Body of pancreas (tissue), 4 donors: ENCODE measurements around the gene CLASP1. TPM values are rescaled to one million over a fixed set of nuclear protein-coding genes. Genes with fewer than 3 reads are reported as not detected.
"Not testable (repeated sequence)": the region's sequence is repeated elsewhere in the genome, so short reads cannot be mapped to it uniquely, and the experiment has no call there.

Source experiments
- ATAC-seq: fragments of 150-250 bp; one replicate; pipeline ENCODE4 v1.9.1; 2016
- DNase-seq, 4 donors: peaks; one replicate each; pipeline ENCODE4 v3.0.0-alpha.2; 2019
- H3K27ac ChIP-seq, 4 donors: fragments of 200-600 bp; sonication (generic); 1 replicate in 3 of 4; 2 replicates in 1 of 4; pipeline versions ENCODE4 v1.5.1 to v1.6.1; 2016 to 2019; ENCODE audit warnings: mild to moderate bottlenecking in 1 of 4, mixed read lengths in 1 of 4, moderate library complexity in 1 of 4
- H3K27me3 ChIP-seq, 2 donors: fragments of 200-600 bp; sonication (generic); one replicate each; pipeline ENCODE4 v1.6.0; 2016; ENCODE audit warnings: mild to moderate bottlenecking in 1 of 2
- H3K36me3 ChIP-seq, 2 donors: fragments of 200-600 bp; sonication (generic); replicated peaks in 1 of 2; 2 replicates each; pipeline ENCODE4 v1.5.1; 2016; ENCODE audit warnings: low read depth in 2 of 2; ENCODE audit not compliant: insufficient read depth in 1 of 2
- H3K4me1 ChIP-seq: fragments of 200-600 bp; sonication (generic); one replicate; pipeline ENCODE4 v1.6.0; 2016
- H3K4me3 ChIP-seq, 2 donors: fragments of 200-600 bp; sonication (generic); 1 replicate in 1 of 2; 2 replicates in 1 of 2; pipeline ENCODE4 v1.5.1; 2016 to 2019
- H3K9me3 ChIP-seq, 3 donors: fragments of 200-600 bp; sonication (generic); 1 replicate in 2 of 3; 2 replicates in 1 of 3; pipeline ENCODE4 v1.5.1; 2016
- CTCF ChIP-seq, 7 experiments: fragments of 450-650 bp in 4 of 7; fragments of 200-600 bp in 3 of 7; sonication (generic) in 3 of 7; IDR thresholded peaks; one replicate each; pipeline ENCODE4 v1.5.1; 2016 to 2019; ENCODE audit warnings: antibody characterized with exemption in 7 of 7
- POLR2A ChIP-seq, 3 donors: fragments of 450-650 bp; IDR thresholded peaks; one replicate each; pipeline ENCODE4 v1.6.1; 2016; ENCODE audit warnings: antibody characterized with exemption in 3 of 3, mild to moderate bottlenecking in 2 of 3
- WGBS, 2 donors: methylation state at CpG; one replicate each; pipeline ENCODE4 v1.1.5; 2017; 5-methylcytosine and 5-hydroxymethylcytosine counted together
- intact Hi-C: fragments of 100-400 bp; cut with DNase I; formaldehyde crosslinking; loops from one replicate; pipeline ENCODE4 v1.15.1; 2023
- total RNA-seq, 2 donors: library from RNA; depleted of rRNA; stranded (reverse); fragments of >200 nt; gene quantifications; one replicate each; pipeline ENCODE4 v1.1.0, GENCODE V29; 2016

The CLASP1 gene
- total RNA-seq, 2 donors from 2014 or later: 28.5 to 44.2 TPM

GRCh38 chr2:121611730-121612705 lies 37.2 kb downstream of the CLASP1 start:
- Histone ChIP-seq H3K4me1 (peaks cover 17% of the 10 kb centered on the region), H3K9me3 (no peaks in the 10 kb centered on the region), H3K27ac (no peak overlapping the region), H3K36me3 (no peaks in the 10 kb centered on the region), H3K27me3 (no peaks in the 10 kb centered on the region), H3K4me3 (no peak overlapping the region)
- WGBS, 2 donors: 77 to 92% methylated on average over 1 of the region's 1 CpG
- ATAC-seq (no peak), DNase-seq (no peak)
- no peak for TF ChIP-seq POLR2A (IDR thresholded peaks at IDR 0.05)
- no peak for TF ChIP-seq CTCF (IDR thresholded peaks at IDR 0.05)
- intact Hi-C loops: no loop called here

GRCh38 chr2:121611048-121611649 lies 38.1 kb downstream of the CLASP1 start:
- H3K27me3 ChIP-seq, H3K9me3 ChIP-seq, DNase-seq, H3K27ac ChIP-seq, intact Hi-C loops, H3K4me3 ChIP-seq, ATAC-seq, H3K4me1 ChIP-seq, H3K36me3 ChIP-seq: not testable (repeated sequence)
- 83 to 84% methylated on average over 2 of the region's 2 CpGs for WGBS, 2 donors

GRCh38 chr2:121610487-121610874 lies 38.8 kb downstream of the CLASP1 start:
- ATAC-seq, intact Hi-C loops, H3K9me3 ChIP-seq, H3K27ac ChIP-seq, H3K27me3 ChIP-seq, H3K36me3 ChIP-seq, H3K4me3 ChIP-seq, H3K4me1 ChIP-seq, DNase-seq: not testable (repeated sequence)

- no peaks in the 10 kb centered on the region for H3K9me3 ChIP-seq
- WGBS, 2 donors: 62 to 63% methylated on average over 3 of the region's 3 CpGs
- H3K36me3 ChIP-seq: no peaks in the 10 kb centered on the region
- ATAC-seq (no peak), DNase-seq (no peak)
- TF ChIP-seq POLR2A (IDR thresholded peaks at IDR 0.05) (no peak), CTCF (IDR thresholded peaks at IDR 0.05) (no peak)
- H3K4me3 ChIP-seq: no peak overlapping the region
- H3K4me1 ChIP-seq: peaks cover 18% of the 10 kb centered on the region
- H3K27me3 ChIP-seq: no peaks in the 10 kb centered on the region
- no peak overlapping the region for H3K27ac ChIP-seq
- intact Hi-C loops: no loop called here
These were observed 40.3 kb downstream of the CLASP1 start for GRCh38 chr2:121608967-121609366.

GRCh38 chr2:121608367-121608766 lies 40.9 kb downstream of the CLASP1 start:
- peaks cover 14% of the 10 kb centered on the region for H3K4me1 ChIP-seq

More at GRCh38 chr2:121608367-121608766, 40.9 kb downstream of the CLASP1 start:
- H3K27me3 ChIP-seq: no peaks in the 10 kb centered on the region
- H3K4me3 ChIP-seq: no peak overlapping the region
- no peak overlapping the region for H3K27ac ChIP-seq
- WGBS, 2 donors: 90 to 99% methylated on average over 4 of the region's 4 CpGs
- intact Hi-C loops: no loop called here
- DNase-seq (no peak), ATAC-seq (no peak)
- no peaks in the 10 kb centered on the region for H3K9me3 ChIP-seq
- no peaks in the 10 kb centered on the region for H3K36me3 ChIP-seq
- TF ChIP-seq CTCF (IDR thresholded peaks at IDR 0.05) (no peak), POLR2A (IDR thresholded peaks at IDR 0.05) (no peak)
